Mucosa of descending colon (tissue), 3 donors: ENCODE results near the gene CEND1. TPM values are rescaled to one million over a fixed set of nuclear protein-coding genes. Genes with fewer than 3 reads are reported as not detected.

Source experiments
- ATAC-seq: fragments of 200-7000 bp; cut with Tn5 transposase; one replicate; pipeline ENCODE4 v1.9.1; 2020; ENCODE audit warnings: mild to moderate bottlenecking, moderate library complexity
- DNase-seq, 3 donors: peaks; one replicate each; pipeline ENCODE4 v3.0.0-alpha.2; 2020
- H3K36me3 ChIP-seq: fragments of 200-600 bp; one replicate; pipeline ENCODE4 v1.8.0; 2021; ENCODE audit warnings: low read depth, mild to moderate bottlenecking
- H3K4me1 ChIP-seq: fragments of 200-600 bp; one replicate; pipeline ENCODE4 v1.8.0; 2021; ENCODE audit warnings: low read depth, mild to moderate bottlenecking
- H3K4me3 ChIP-seq: fragments of 200-600 bp; one replicate; pipeline ENCODE4 v1.8.0; 2021; ENCODE audit warnings: mild to moderate bottlenecking
- H3K9me3 ChIP-seq: fragments of 200-600 bp; one replicate; pipeline ENCODE4 v1.8.0; 2021; ENCODE audit warnings: mild to moderate bottlenecking
- intact Hi-C, 2 donors: fragments of 100-400 bp; cut with DNase I in 1 of 2; cut with micrococcal nuclease in 1 of 2; formaldehyde crosslinking; loops; one replicate each; pipeline versions ENCODE4 v1.11.0 to v1.11.1; 2022; cut with DNase I, micrococcal nuclease
- total RNA-seq, 3 donors: library from RNA; stranded (reverse); fragmentation: NEBNext Ultra II Directional in 2 of 3; extraction: Animal tissue kit (Norgen Biotek cat#: 25700) in 2 of 3; gene quantifications; one replicate each; pipeline versions ENCODE4 v1.2.1 to v1.2.4, GENCODE V29; 2021 to 2023
- TF ChIP-seq, protein P1 (sequence below): fragments of 200-600 bp; IDR thresholded peaks from one replicate; pipeline ENCODE4 v1.8.0; 2022; ENCODE audit warnings: antibody characterized with exemption, mild to moderate bottlenecking
- donor health status: DM: no; HTN: no; CAD: no; lungs with moderate emphysema.
- donor health status: DM: no; HTN: no; CAD: no.
- donor health status: DM: no; HTN: yes; CAD: no.

Gene CEND1
- total RNA-seq, 3 donors from 2014 or later: 0.34 to 2.2 TPM; not detected in 1

DNA sequence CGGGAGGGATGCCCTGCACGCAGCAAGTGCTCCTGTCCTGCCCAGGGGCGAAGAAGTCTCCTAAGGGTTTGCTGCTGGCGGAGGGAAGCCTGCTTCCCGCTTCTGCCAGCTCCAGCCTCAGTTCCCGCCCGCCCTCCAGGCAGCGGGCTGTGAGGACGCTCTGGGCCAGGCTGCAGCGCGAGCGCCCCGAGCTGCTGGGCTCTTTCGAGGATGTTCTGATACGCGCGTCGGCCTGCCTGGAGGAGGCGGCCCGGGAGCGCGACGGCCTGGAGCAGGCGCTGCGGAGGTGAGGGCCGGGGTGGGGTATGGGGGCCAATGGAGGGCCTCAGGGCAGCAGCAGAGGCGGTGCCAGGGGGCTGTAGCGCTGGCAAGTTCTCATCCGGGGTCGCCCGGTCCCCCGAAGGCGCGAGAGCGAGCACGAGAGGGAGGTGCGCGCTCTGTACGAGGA, 40.0 kb upstream of the CEND1 start:
- Histone ChIP-seq H3K36me3 (no peaks in the 10 kb centered on the region), H3K9me3 (no peaks in the 10 kb centered on the region), H3K4me3 (no peak overlapping the region), H3K4me1 (peaks cover 68% of the 10 kb centered on the region)
- intact Hi-C loops: no loop called here
- ATAC-seq (no peak), DNase-seq (no peak)
- TF ChIP-seq, protein P1, sequence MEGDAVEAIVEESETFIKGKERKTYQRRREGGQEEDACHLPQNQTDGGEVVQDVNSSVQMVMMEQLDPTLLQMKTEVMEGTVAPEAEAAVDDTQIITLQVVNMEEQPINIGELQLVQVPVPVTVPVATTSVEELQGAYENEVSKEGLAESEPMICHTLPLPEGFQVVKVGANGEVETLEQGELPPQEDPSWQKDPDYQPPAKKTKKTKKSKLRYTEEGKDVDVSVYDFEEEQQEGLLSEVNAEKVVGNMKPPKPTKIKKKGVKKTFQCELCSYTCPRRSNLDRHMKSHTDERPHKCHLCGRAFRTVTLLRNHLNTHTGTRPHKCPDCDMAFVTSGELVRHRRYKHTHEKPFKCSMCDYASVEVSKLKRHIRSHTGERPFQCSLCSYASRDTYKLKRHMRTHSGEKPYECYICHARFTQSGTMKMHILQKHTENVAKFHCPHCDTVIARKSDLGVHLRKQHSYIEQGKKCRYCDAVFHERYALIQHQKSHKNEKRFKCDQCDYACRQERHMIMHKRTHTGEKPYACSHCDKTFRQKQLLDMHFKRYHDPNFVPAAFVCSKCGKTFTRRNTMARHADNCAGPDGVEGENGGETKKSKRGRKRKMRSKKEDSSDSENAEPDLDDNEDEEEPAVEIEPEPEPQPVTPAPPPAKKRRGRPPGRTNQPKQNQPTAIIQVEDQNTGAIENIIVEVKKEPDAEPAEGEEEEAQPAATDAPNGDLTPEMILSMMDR: no peak

DNA sequence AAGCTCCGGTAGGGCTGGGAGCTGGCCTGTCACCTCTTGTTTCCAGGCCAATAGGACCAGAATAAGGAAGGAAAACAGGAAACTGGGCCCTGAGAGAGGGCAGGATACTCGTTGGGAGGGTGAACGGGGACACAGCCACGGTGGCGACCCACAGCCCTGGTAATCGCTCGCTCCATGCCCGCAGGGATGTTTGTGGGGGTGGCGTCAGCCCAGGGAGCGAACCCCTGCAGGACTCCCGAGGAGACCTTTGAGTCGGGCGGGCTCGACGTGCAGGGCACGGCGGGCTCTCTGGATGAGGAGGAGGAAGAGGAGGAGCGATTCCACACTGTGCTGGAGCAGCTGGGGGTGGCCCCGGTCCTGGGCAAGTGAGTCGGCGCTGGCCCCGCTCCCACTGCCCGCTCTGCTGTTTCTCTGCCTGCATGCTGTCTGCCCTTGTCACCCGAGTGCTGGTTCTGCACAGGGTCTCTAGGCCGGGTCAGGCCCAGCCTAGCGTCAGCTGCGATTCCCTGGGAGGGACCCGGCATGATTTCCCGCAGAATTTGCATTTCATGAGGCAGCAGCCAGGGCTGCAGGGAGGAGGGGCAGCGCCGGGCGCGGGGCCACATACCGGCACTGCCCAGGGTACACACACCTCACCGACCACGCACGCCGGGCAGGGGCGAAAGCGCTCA, 39.4 kb upstream of the CEND1 start:
- intact Hi-C loops: no loop called here
- Histone ChIP-seq H3K4me1 (peaks cover 72% of the 10 kb centered on the region), H3K36me3 (no peaks in the 10 kb centered on the region), H3K4me3 (no peak overlapping the region), H3K9me3 (no peaks in the 10 kb centered on the region)
- ATAC-seq (no peak), DNase-seq (peak in 2 of 3 donors; percentile 60 to 69)
- TF ChIP-seq, protein P1: no peak

DNA sequence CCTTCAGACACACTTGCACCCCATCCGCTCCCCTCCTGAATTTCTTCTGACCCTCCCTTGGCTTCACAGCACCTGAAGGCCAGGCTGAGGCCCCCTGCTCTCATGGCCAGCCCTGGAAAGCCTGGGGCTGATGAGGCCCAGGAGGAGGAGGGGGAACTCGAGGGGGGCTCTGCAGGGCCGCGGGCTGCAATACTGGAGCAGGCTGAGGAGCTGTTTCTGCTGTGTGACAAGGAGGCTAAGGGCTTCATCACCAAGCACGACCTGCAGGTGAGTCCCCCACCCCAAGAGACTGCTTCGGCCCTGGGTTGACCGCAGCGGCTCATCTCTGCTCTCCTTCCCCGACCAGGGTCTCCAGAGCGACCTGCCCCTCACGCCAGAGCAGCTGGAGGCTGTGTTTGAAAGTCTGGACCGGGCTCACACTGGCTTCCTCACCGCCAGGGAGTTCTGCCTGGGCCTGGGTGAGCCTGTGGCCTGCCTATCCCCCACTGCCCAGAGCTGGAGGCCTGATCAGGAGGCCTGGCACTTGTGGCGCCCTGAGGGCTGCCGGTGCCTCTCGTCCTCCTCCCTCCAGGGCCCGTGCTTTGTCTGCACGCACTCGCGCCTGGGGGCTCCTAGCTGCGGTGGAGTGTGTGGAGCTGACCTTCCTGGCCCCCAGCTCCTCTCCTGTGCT, 38.8 kb upstream of the CEND1 start:
- intact Hi-C loops: no loop called here
- TF ChIP-seq, protein P1: no peak
- Histone ChIP-seq H3K4me1 (peaks cover 74% of the 10 kb centered on the region), H3K36me3 (no peaks in the 10 kb centered on the region), H3K4me3 (no peak overlapping the region), H3K9me3 (no peaks in the 10 kb centered on the region)
- ATAC-seq: no peak
- peak in 1 of 3 donors; percentile 55 for DNase-seq

DNA sequence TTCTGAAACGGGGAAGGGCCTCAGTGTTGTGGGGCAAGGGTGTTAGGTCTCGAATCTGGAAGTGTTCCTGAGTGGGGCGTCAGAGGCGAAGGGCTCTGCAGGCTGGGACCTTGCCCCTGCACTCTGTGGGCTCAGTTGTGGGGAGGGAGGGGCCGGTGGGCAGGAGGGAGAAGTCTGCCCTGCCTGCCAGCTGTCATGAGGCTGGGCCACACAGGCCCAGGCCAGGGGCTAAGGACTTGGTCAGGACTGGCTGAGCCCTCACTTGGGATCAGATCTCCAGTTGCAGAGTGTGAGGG, 38.0 kb upstream of the CEND1 start, which contains the start of gene CRACR2B:
TSS of gene CRACR2B (plus strand) at position 23 of the 296 bp plus-strand sequence. CDS start 689 bp downstream, outside the sequence.
- Histone ChIP-seq H3K9me3 (no peaks in the 10 kb centered on the region), H3K4me3 (peak within 1 kb of the TSS; percentile 21), H3K36me3 (no peaks in the 10 kb centered on the region), H3K4me1 (peaks cover 74% of the 10 kb centered on the region)
- ATAC-seq (no peak), DNase-seq (peak; percentile 78 to 86 (median 84))
- intact Hi-C loops: no loop called here
- TF ChIP-seq, protein P1: no peak

DNA sequence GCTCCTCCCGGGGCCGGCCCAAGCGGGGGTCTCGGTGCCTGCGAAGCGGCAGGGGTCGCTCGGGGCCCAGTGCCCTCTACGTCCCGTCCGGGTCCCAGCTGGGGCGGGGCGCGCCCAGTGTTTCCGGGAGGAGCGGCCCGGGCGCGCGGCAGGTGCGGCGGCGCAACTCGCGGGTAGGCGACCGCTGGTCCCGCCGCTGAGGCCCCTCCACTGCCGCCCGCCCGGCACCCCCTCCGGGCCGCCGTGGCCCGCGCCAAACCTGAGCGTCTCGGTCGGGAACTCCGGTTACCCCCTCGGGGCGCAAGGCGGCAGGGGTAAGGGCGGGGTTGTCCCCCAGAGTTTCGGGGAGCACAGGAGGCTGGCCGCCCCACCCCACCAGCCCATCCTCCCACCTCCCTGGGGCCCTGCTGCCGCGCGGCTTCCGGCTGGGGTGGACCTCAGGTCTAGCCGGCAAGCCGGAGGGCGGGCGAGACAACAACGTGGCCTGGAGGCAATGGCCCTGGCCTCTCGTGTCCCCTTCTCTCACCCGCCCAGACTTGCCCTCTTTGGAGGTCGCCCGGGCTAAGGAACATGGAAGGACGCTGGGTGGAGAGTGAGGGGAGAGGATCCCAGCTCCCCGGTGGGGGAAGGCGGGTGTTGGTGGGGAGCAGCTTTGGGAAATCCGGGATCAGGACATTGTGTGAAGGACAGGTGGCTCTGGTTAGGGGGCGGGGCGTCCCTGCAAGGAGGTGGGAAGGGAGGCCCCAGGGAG, 37.4 kb upstream of the CEND1 start:
- peak overlapping the region; percentile 21 for H3K4me3 ChIP-seq
- H3K36me3 ChIP-seq: no peaks in the 10 kb centered on the region
- H3K4me1 ChIP-seq: peaks cover 71% of the 10 kb centered on the region
- H3K9me3 ChIP-seq: no peaks in the 10 kb centered on the region
- ATAC-seq (peak; percentile 61), DNase-seq (peak; percentile 62 to 83 (median 83))
- TF ChIP-seq, protein P1: no peak
- intact Hi-C loops: no loop called here
